Ramos (cell line): ENCODE results near the gene KNSTRN.

Source experiments
- in situ Hi-C: fragments of 300-500 bp; cut with MboI; formaldehyde crosslinking; loops from one replicate; pipeline ENCODE4 v1.14.3; 2022; ENCODE audit warnings: low sequenced_read_pairs; ENCODE audit not compliant: unreplicated experiment

Gene KNSTRN

DNA sequence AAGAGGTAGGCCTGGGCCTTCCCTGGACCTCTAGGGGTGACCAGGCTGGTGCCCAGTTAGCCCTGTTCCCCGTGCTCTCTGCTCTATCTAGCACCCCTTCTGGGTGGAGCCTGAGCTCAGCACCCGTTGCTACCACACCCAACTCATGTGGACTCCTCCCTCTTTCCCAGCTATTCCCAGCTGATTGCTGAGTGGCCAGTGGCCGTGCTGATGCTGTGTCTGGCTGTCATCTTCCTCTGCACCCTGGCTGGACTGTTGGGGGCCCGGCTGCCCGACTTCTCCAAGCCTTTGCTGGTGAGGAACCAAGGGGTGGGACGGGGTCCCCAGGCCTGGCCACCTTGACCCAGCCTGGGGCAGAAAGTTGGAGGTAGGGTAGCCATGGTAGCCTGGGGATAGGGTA, 18.3 kb upstream of the KNSTRN start:
- in situ Hi-C loops: no loop called here

DNA sequence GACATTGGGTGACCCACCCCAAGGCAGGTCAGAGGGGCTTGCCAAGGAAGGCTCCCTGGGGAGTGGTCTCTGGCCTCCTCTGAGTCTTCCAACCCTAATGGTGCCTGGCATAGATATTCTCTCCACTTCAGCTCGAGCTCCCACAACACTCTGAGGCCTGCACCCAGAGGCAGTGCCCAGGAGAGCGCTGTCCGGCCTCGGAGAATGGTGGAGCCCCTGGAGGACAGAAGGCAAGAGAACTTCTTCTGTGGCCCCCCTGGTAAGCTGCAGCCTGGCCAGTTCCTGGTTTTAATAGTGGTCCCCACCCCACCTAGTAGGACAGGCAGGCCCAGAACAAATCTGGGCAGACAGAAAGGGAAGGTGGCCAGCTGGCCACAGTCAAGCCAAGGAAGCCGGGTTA, 17.5 kb upstream of the KNSTRN start:
- in situ Hi-C loops: no loop called here

DNA sequence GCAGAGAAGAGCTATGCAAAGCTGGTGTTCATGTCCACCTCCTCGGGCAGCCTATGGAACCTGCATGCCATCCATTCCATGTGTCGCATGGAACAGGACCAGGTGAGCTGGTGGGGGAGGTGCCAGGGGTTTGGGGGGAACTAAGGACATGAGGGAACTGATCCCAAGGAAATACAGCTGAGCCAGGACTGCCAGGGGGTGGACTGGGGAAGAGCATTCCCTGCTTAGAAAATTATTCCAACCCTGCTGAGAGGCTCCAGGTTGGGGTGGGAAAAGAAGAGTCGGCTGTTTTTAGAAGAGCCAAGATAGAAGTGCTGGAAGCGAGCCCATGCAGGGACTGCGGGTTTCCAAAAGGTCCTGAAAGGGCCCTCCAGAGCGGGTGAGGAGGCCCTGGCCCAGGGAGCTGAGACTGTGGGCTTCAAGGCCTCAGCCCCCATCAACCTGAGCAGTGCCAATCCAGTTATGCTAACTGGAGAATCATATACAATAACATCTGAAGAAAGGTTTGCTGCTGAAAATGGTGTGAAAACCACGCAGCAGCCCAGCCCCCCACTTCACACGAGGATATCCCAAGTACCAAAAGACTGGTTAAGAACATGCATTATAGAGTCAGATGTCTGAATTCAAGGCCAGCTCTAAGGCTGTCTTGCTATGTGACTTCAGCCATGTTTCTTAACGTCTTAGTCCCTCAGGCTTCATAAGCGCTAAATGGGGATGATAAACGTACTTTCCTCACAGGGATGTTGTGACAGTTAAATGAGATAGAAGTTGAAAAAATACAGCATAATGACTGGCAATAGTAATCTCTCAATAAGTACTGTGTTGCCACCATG, 16.7 kb upstream of the KNSTRN start:
- in situ Hi-C loops: no loop called here

DNA sequence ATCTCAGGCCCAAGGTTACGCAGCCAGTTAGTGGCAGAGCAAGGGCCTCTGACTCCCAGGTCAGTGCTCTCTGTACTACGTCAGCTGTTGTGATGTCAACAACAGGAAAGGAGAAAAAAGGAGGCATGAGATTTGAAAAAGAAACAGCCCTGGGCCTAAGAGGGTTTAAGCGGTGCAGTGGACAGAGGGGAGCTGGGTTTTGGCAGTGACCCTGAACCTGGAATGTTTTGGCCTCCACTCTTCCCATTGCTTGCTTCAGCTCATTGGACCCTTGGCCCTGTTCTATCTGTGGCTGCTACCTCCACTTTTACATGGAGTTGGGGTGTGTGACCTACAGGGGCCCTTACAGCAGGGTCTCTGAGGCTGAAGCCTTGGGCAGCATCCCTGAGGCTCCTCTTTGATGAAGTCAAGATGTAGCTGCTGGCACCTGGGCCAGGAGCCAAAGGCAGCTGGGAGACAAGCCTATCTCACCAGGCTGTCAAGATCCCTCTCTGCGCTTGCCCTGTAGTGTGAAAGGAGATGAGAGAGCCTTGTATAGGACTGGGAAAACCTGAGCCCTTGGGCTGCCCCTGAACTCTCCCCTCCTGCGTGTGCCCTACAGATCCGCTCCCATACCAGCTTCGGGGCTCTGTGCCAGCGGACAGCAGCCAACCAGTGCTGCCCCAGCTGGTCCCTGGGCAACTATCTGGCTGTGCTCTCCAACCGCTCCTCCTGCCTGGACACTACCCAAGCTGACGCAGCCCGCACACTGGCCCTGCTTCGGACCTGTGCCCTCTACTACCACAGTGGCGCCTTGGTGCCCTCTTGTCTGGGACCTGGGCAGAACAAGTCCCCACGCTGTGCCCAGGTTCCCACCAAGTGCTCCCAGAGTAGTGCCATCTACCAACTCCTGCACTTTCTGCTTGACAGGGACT, 15.8 kb upstream of the KNSTRN start:
- in situ Hi-C loops: no loop called here

DNA sequence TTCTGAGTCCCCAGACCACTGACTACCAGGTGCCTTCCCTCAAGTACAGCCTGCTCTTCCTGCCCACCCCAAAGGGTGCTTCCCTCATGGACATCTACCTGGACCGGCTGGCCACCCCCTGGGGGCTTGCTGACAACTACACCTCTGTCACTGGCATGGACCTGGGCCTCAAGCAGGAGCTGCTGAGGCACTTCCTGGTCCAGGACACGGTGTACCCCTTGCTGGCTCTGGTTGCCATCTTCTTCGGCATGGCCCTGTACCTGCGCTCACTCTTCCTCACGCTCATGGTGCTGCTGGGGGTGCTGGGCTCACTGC, 15.2 kb upstream of the KNSTRN start:
- in situ Hi-C loops: no loop called here

DNA sequence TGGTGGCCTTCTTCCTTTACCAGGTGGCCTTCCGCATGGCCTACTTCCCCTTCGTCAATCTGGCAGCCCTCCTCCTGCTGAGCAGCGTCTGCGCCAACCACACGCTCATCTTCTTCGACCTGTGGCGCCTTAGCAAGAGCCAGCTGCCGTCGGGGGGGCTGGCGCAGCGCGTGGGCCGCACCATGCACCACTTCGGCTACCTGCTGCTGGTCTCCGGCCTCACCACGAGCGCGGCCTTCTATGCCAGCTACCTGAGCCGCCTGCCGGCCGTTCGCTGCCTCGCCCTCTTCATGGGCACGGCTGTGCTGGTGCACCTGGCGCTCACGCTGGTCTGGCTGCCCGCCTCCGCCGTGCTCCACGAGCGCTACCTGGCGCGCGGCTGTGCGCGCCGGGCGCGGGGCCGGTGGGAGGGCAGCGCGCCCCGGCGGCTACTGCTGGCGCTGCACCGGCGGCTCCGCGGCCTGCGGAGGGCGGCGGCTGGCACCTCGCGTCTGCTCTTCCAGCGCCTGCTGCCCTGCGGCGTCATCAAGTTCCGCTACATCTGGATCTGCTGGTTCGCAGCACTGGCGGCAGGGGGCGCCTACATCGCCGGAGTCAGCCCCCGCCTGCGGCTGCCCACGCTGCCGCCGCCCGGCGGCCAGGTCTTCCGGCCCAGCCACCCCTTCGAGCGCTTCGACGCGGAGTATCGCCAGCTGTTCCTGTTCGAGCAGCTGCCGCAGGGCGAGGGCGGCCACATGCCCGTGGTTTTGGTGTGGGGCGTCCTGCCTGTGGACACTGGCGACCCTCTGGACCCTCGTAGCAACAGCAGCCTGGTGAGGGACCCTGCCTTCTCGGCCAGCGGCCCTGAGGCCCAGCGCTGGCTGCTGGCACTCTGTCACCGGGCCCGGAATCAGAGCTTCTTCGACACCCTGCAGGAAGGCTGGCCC, 14.6 kb upstream of the KNSTRN start:
- in situ Hi-C loops: no loop called here

DNA sequence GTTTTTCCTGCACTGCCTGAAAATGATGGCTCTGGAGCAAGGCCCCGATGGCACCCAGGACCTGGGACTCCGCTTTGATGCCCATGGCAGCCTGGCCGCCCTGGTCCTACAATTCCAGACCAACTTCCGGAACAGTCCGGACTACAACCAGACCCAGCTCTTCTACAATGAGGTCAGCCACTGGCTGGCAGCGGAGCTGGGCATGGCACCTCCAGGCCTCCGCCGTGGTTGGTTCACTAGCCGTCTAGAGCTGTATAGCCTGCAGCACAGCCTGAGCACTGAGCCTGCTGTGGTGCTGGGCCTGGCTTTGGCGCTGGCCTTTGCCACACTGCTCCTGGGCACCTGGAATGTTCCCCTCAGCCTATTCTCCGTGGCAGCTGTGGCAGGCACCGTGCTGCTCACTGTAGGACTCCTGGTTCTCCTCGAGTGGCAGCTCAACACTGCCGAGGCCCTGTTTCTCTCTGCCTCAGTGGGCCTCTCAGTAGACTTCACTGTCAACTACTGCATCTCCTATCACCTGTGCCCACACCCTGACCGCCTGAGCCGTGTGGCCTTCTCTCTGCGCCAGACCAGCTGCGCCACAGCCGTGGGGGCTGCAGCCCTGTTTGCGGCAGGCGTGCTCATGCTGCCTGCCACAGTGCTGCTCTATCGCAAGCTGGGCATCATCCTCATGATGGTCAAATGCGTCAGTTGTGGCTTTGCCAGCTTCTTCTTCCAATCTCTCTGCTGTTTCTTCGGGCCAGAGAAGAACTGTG, 13.6 kb upstream of the KNSTRN start:
- in situ Hi-C loops: no loop called here

DNA sequence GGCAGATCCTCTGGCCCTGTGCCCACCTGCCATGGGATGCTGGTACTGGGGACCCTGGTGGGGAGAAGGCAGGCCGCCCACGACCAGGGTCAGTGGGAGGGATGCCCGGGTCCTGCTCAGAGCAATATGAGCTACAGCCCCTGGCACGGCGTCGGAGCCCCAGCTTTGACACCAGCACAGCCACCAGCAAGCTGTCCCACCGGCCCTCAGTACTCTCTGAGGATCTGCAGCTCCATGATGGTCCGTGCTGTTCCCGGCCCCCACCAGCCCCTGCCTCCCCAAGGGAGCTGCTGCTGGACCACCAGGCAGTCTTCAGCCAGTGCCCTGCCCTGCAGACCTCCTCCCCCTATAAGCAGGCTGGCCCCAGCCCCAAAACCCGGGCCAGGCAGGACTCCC, 13.0 kb upstream of the KNSTRN start:
- in situ Hi-C loops: no loop called here

DNA sequence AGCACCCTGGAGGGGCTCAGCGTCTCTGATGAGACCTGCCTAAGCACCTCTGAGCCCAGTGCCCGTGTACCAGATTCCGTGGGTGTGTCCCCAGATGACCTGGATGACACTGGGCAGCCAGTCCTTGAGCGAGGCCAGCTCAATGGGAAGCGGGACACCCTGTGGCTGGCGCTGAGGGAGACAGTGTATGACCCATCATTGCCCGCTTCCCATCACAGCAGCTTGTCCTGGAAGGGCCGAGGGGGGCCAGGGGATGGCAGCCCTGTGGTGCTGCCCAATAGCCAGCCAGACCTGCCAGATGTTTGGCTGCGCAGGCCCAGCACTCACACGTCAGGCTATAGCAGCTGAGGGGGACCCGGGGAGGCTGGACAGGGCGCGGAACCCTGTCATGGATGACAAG, 12.6 kb upstream of the KNSTRN start:
- in situ Hi-C loops: no loop called here

DNA sequence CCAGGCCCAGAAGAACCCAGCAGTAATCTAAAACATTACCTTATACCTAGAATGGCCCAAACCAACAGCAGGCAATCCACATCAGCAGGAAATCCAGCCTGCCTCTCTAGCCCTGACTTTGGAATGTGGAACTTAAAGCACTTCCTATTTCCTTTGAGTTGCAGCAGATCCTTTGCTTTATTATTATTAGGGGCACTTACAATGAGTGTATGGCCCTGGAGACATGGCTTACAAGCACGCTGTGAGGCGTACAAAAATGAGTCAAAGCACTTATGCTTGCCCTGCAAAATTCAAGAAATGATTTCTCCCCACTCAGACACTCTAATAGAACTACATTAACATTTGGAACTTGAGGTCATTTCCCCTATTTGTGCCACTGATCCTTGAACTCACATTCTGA, 9.5 kb upstream of the KNSTRN start:
- in situ Hi-C loops: no loop called here

DNA sequence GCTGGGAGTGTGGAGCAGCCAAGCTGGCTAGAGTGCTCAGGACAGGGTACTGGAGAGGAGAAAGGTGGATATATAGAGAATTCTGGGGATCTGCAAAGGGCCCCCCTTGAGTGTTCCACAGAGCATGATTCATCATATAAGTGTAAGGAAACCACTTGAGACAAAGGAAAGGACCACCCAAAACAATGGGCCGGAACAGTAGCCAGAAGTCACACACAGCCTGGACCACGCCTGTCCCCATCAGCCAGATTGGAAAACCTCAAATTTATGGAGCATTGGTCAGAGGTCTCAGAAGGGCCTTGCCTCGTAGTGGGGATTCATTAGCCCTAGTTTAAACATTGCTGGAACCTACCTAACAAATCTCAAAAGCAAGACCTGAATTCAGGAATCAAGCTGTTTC, 4.9 kb upstream of the KNSTRN start:
- in situ Hi-C loops: no loop called here

DNA sequence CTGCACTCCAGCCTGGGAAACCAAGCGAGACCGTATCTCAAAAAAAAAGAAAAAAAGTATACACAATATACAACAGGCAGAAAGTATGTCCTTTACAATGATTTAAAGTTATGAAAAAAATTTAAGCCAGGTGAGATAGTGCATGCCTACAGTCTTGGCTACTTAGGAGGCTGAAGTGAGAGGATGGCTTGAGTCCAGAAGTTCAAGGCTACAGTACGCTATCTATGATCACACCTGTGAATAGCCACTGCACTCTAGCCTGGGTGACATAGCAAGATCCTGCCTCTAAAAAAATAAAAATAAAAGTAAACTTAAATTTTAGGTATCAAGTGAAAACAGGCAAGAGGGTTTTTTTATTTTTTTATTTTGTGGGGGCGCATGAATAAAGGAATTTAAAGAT, 3.1 kb upstream of the KNSTRN start:
- in situ Hi-C loops: no loop called here

DNA sequence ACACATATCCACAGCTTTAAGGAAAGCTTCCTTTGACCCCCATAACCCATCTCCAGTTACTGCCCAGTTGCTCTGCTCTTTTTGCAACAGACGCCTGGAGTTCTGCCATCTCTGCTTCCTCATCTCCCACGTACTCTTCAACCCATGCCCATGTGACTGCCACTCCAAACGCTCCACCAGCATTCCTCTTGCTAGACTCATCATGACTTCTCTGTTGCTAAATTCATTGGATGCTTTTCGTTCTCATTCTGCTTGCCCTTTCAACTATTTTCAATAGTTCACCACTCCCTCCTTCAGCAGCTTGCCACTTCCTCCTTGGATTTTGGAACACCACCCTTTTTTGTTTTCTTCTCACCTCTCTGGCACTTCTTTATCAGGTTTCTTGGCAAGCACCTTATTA, 2.7 kb upstream of the KNSTRN start:
- in situ Hi-C loops: no loop called here

DNA sequence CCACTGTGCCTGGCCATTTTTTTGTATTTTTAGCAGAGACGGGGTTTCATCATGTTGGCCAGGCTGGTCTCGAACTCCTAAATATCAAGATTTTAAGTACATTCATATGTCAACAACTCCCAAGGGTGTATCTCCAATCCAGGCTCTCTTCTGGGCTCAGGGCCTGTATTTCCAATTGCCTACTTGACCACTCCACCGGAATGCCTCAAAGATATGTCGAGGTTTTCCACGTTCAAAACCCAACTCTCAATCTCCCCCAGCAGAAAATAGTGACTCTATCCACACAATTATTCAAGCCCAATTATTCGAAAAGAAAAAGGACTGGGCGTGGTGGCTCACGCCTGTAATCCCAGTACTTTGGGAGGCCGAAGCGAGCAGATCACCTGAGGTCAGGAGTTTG, 1.9 kb upstream of the KNSTRN start:
- in situ Hi-C loops: no loop called here

DNA sequence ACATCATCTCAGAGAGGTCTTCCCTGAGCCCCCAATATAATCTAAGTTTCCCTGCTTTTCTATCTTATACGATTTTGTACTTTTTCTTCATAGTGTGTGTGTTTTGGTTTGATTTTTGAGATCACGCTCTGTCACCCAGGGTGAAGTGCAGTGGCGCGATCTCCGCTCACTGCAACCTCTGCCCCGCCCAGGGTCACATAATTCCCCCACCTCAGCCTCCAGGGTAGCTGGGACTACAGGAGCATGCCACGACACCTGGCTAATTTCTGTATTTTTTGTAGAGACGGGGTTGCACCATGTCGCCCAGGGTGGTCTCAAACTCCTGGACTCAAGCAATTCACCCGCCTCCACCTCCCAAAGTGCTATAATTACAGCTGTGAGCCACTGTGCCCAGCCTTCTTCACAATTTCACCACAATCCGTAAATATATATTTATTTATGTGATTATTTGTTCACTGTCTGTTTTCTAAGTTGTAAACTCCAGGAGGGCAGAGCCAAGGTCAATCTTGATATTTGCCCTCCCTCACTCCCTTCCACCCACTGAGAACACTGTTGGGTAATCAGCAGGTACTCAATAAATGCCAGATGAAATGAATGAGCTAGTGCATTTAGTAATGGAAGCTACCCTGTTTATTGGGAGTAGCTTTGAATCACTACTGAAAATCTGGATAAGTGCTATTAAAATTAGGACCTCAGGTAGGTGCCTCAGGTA, 547 bp upstream of the KNSTRN start:
- in situ Hi-C loops: no loop called here

DNA sequence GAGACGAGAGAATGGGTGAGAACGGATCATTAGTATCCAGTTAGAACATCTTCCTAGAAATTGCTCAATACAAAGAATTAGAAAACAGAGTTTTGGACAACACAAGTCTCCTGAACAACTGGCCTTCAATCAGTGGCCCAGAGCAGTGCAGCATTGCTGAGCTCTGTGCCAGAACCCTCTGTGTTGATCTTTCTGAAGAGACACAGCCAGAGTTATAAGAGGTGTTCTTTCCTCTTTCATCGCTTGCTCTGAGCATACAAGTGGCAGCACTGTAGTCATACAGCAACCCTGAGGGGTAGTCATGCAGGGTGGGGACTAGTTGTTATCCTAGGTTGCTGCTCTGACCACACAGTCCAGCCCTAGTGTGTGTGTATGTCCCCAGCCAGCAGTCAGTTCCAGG, 4.0 kb downstream of the KNSTRN start:
- in situ Hi-C loops: no loop called here

DNA sequence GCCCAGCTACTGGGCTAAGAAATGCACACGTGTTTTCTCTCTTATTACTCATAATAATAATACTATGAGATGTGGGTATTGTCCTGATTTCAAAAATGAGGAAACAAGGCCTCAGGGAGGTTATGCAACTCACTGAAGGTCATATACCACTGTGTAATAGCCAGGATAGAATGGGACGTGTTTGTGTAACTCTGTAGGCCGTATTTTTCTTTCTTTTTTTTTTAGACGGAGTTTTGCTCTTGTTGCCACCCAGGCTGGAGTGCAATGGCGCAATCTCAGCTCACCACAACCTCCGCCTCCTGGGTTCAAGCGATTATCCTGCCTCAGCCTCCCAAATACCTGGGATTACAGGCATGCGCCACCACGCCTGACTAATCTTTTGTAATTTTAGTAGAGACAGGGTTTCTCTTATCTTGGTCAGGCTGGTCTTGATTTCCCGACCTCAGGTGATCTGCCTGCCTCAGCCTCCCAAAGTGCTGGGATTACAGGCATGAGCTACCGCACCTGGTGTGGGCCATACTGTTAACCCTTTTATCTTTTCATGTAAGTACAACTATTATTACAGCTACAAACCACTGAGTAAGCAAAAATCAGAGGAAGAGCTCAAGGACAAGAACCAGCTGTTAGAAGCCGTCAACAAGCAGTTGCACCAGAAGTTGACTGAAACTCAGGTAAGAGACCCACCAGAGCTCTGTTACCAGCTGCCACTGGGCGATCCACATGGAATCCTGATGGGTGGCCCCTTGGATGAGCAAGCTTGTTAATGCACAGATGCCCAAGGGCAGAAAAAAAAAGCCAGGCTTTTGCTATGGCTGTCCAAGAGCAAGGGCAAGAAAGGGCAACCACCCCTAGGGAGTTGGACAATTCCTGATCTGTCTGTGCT, 6.7 kb downstream of the KNSTRN start:
- in situ Hi-C loops: no loop called here

DNA sequence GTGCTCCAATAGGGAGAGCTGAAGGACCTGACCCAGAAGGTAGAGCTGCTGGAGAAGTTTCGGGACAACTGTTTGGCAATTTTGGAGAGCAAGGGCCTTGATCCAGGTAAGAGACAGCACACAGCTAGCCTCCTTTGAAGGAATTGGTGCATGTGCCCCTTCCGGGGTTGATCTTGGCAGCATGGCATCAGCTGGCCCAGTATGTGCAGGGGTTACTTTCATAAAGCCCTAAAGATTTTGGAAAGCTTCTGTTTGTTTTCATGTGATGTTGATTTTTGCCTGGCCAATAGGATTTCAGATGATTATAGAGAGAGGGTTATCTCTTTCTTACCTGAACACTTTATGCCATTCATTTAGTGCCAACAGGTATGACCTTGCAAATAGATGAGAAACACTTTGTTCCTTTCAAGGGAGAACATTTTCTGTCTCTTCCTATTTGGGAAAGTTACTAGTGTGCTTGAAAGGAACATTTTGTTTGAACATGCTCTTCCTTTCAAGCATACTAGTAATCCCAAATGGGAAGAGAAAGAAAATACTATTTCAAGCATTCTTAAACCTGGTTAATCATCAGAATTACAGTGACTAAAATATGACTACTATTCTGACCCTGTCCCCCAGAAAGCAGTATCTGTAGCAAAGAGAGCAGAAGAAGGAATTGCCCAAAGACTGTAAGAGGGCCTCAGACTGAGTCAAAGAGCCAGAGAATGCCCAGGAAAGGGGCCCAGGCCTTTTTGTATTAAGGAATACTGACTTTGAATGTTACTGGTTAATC, 7.5 kb downstream of the KNSTRN start:
- in situ Hi-C loops: no loop called here
